HG02943 (cell line): ENCODE results near the gene MITD1.
"Not testable (repeated sequence)": the region's sequence is repeated elsewhere in the genome, so short reads cannot be mapped to it uniquely, and the experiment has no call there.

Experiments used
- ATAC-seq: cut with Tn5 transposase; IDR thresholded peaks from one replicate; pipeline ENCODE4 v1.9.1; 2021; ENCODE audit warnings: mild to moderate bottlenecking, low read depth, moderate library complexity; ENCODE audit not compliant: unreplicated experiment

The MITD1 gene

GRCh38 chr2:99156891-99157290 lies 24.0 kb downstream of the MITD1 start:
- no peak for ATAC-seq

GRCh38 chr2:99154643-99155536 lies 26.0 kb downstream of the MITD1 start, which contains the start of the genes LIPT1 and TSGA10:
LIPT1 (plus strand) TSS chr2:99154967; CDS start chr2:99161958, 6,991 bp downstream.
TSGA10 (minus strand) TSS chr2:99154942; CDS start chr2:99109439, 45,503 bp downstream.
- ATAC-seq, result peak; percentile 95

- ATAC-seq, result no peak
Observed at GRCh38 chr2:99153921-99154604, 26.8 kb downstream of the MITD1 start.

- ATAC-seq, result no peak
Observed at GRCh38 chr2:99152199-99152895, 28.5 kb downstream of the MITD1 start.

GRCh38 chr2:99150706-99151105 lies 30.2 kb downstream of the MITD1 start:
- ATAC-seq, result no peak

- peak; percentile 90 for ATAC-seq
Observed at GRCh38 chr2:99141110-99142108, 39.4 kb downstream of the MITD1 start, which contains the start of gene C2orf15. C2orf15 (plus strand) TSS chr2:99141707; CDS start chr2:99150559, 8,852 bp downstream.

- ATAC-seq, result peak; percentile 40
Observed at GRCh38 chr2:99140860-99141109, 40.1 kb downstream of the MITD1 start.

- no peak for ATAC-seq
Observed at GRCh38 chr2:99140056-99140859, 40.6 kb downstream of the MITD1 start.

- ATAC-seq, result no peak
Observed at GRCh38 chr2:99139003-99139402, 41.9 kb downstream of the MITD1 start.

GRCh38 chr2:99135044-99135556 lies 45.8 kb downstream of the MITD1 start:
- not testable (repeated sequence) for ATAC-seq

GRCh38 chr2:99127981-99128380 lies 52.9 kb downstream of the MITD1 start:
- no peak for ATAC-seq
